Type B pancreatic cell (in vitro differentiated cells): Measurements from ENCODE around the gene PPP2R2D. TPM values are rescaled to one million over a fixed set of nuclear protein-coding genes. Genes with fewer than 3 reads are reported as not detected.
A peak's percentile ranks its signal among the peaks of the same experiment; 100 is the strongest.

Experiments used
- DNase-seq: peaks from one replicate; pipeline ENCODE4 v3.0.0; 2021; ENCODE audit warnings: mixed read lengths; ENCODE audit not compliant: unreplicated experiment; ENCODE audit errors: extremely low spot score
- H3K27ac Mint-ChIP-seq: 2 replicates; pipeline ENCODE4 v1.8.0; 2021; ENCODE audit warnings: mild to moderate bottlenecking, mixed read lengths
- H3K27me3 Mint-ChIP-seq: 2 replicates; pipeline ENCODE4 v1.8.0; 2021; ENCODE audit warnings: mixed read lengths
- H3K36me3 Mint-ChIP-seq: 2 replicates; pipeline ENCODE4 v1.8.0; 2021; ENCODE audit warnings: mixed read lengths
- H3K4me1 Mint-ChIP-seq: one replicate; pipeline ENCODE4 v1.8.0; 2021; ENCODE audit warnings: mixed read lengths; ENCODE audit not compliant: unreplicated experiment
- H3K4me3 Mint-ChIP-seq: 2 replicates; pipeline ENCODE4 v1.8.0; 2021; ENCODE audit warnings: mild to moderate bottlenecking, mixed read lengths
- H3K9me3 Mint-ChIP-seq: 2 replicates; pipeline ENCODE4 v1.8.0; 2021; ENCODE audit warnings: mixed read lengths
- CTCF ChIP-seq: fragments of 200-600 bp; sonication (generic); conservative IDR thresholded peaks from 2 replicates; pipeline ENCODE4 v1.5.0; 2021; ENCODE audit warnings: antibody characterized with exemption, mild to moderate bottlenecking
- total RNA-seq: library from RNA; stranded (reverse); gene quantifications from 2 replicates; pipeline ENCODE4 v1.2.1, GENCODE V29; 2021; ENCODE audit warnings: low replicate concordance

PPP2R2D gene
- total RNA-seq, 1 donor from 2014 or later, result 38.1 TPM

GRCh38 chr10:131978366-131978765 is 77.6 kb downstream of the PPP2R2D start:
- H3K27me3 Mint-ChIP-seq, result peaks cover 19% of the 10 kb centered on the region
- no peak overlapping the region for H3K27ac Mint-ChIP-seq
- DNase-seq, result no peak
- H3K9me3 Mint-ChIP-seq, result no peaks in the 10 kb centered on the region
- no peak for TF ChIP-seq CTCF
- H3K4me1 Mint-ChIP-seq, result peaks cover 23% of the 10 kb centered on the region
- peaks cover 12% of the 10 kb centered on the region for H3K36me3 Mint-ChIP-seq
- no peak overlapping the region for H3K4me3 Mint-ChIP-seq

GRCh38 chr10:131978851-131979250 is 78.0 kb downstream of the PPP2R2D start:
- Mint-ChIP-seq H3K27ac (peak overlapping the region; percentile 10), H3K4me3 (peak overlapping the region; percentile 78), H3K36me3 (peaks cover 11% of the 10 kb centered on the region), H3K27me3 (peaks cover 23% of the 10 kb centered on the region), H3K9me3 (no peaks in the 10 kb centered on the region), H3K4me1 (peaks cover 23% of the 10 kb centered on the region)
- no peak for TF ChIP-seq CTCF
- no peak for DNase-seq

GRCh38 chr10:131979336-131979735 is 78.5 kb downstream of the PPP2R2D start:
- Mint-ChIP-seq H3K4me1 (peaks cover 23% of the 10 kb centered on the region), H3K36me3 (peaks cover 9% of the 10 kb centered on the region), H3K27ac (peak overlapping the region; percentile 10), H3K4me3 (peak overlapping the region; percentile 78), H3K9me3 (no peaks in the 10 kb centered on the region), H3K27me3 (peaks cover 28% of the 10 kb centered on the region)
- DNase-seq, result no peak
- TF ChIP-seq CTCF, result no peak

- Mint-ChIP-seq H3K27ac (no peak overlapping the region), H3K36me3 (peaks cover 9% of the 10 kb centered on the region), H3K4me1 (peaks cover 23% of the 10 kb centered on the region), H3K9me3 (no peaks in the 10 kb centered on the region), H3K27me3 (peaks cover 33% of the 10 kb centered on the region), H3K4me3 (peak overlapping the region; percentile 78)
- DNase-seq, result no peak
- no peak for TF ChIP-seq CTCF
Measured at GRCh38 chr10:131979821-131980270, 79.0 kb downstream of the PPP2R2D start.

GRCh38 chr10:131980321-131980720 is 79.5 kb downstream of the PPP2R2D start:
- Mint-ChIP-seq H3K9me3 (no peaks in the 10 kb centered on the region), H3K4me3 (peak overlapping the region; percentile 78), H3K27ac (no peak overlapping the region), H3K36me3 (peaks cover 9% of the 10 kb centered on the region), H3K4me1 (peaks cover 23% of the 10 kb centered on the region), H3K27me3 (peaks cover 36% of the 10 kb centered on the region)
- no peak for DNase-seq
- no peak for TF ChIP-seq CTCF
